Left ventricle myocardium inferior (tissue), 1 donor: ENCODE measurements around the gene ING1. TPM values are rescaled to one million over a fixed set of nuclear protein-coding genes. Genes with fewer than 3 reads are reported as not detected.

Experiments
- DNase-seq: peaks from one replicate; pipeline ENCODE4 v3.0.0-alpha.2; 2020
- H3K27ac ChIP-seq: fragments of 200-600 bp; replicated peaks from 2 replicates; pipeline ENCODE4 v1.8.0; 2021
- H3K27me3 ChIP-seq: fragments of 200-600 bp; 2 replicates; pipeline ENCODE4 v1.8.0; 2021; ENCODE audit warnings: low read depth
- H3K36me3 ChIP-seq: fragments of 200-600 bp; 2 replicates; pipeline ENCODE4 v1.8.0; 2021
- H3K4me1 ChIP-seq: fragments of 200-600 bp; 2 replicates; pipeline ENCODE4 v1.8.0; 2021
- H3K4me3 ChIP-seq: fragments of 200-600 bp; 2 replicates; pipeline ENCODE4 v1.8.0; 2021; ENCODE audit warnings: mild to moderate bottlenecking, moderate library complexity
- H3K9me3 ChIP-seq: fragments of 200-600 bp; replicated peaks from 2 replicates; pipeline ENCODE4 v1.8.0; 2021
- CTCF ChIP-seq: fragments of 200-600 bp; IDR thresholded peaks from 2 replicates; pipeline ENCODE4 v1.8.0; 2021; ENCODE audit warnings: antibody characterized with exemption, mild to moderate bottlenecking, borderline replicate concordance
- intact Hi-C: fragments of 100-400 bp; cut with micrococcal nuclease; formaldehyde crosslinking; loops from one replicate; pipeline ENCODE4 v1.11.0; 2022
- total RNA-seq: library from RNA; stranded (reverse); fragmentation: NEBNext Ultra II Directional; extraction: Animal tissue kit (Norgen Biotek cat#: 25700); gene quantifications from one replicate; pipeline ENCODE4 v1.2.1, GENCODE V29; 2021
- donor health status: DM: no; HTN: yes; CAD: no; lungs with severe emphysema.

Gene ING1
- total RNA-seq, 1 donor from 2014 or later, result 6.9 TPM

GRCh38 chr13:110758195-110758805 is 44.8 kb downstream of the ING1 start:
- Histone ChIP-seq H3K4me1 (peaks cover 5% of the 10 kb centered on the region), H3K4me3 (no peak overlapping the region), H3K27me3 (no peaks in the 10 kb centered on the region), H3K27ac (no peak overlapping the region), H3K9me3 (no peaks in the 10 kb centered on the region), H3K36me3 (no peaks in the 10 kb centered on the region)
- no peak for DNase-seq
- intact Hi-C loops, result no loop called here
- TF ChIP-seq CTCF, result no peak

- Histone ChIP-seq H3K4me3 (no peak overlapping the region), H3K27ac (no peak overlapping the region), H3K9me3 (no peaks in the 10 kb centered on the region), H3K36me3 (no peaks in the 10 kb centered on the region), H3K27me3 (no peaks in the 10 kb centered on the region), H3K4me1 (peaks cover 5% of the 10 kb centered on the region)
- TF ChIP-seq CTCF, result no peak
- intact Hi-C loops, result no loop called here
- no peak for DNase-seq
Measured at GRCh38 chr13:110759710-110760109, 46.2 kb downstream of the ING1 start.

- H3K27me3 ChIP-seq, result no peaks in the 10 kb centered on the region
Measured at GRCh38 chr13:110760611-110761010, 47.1 kb downstream of the ING1 start.

GRCh38 chr13:110766671-110767430 is 53.4 kb downstream of the ING1 start:
- Histone ChIP-seq H3K4me3 (no peak overlapping the region), H3K36me3 (no peaks in the 10 kb centered on the region), H3K27ac (no peak overlapping the region), H3K27me3 (peaks cover 13% of the 10 kb centered on the region), H3K4me1 (peaks cover 5% of the 10 kb centered on the region), H3K9me3 (no peaks in the 10 kb centered on the region)
- intact Hi-C loops, result no loop called here
- TF ChIP-seq CTCF, result no peak
- no peak for DNase-seq

More at GRCh38 chr13:110760611-110761010, 47.1 kb downstream of the ING1 start:
- intact Hi-C loops, result no loop called here
- H3K27ac ChIP-seq, result no peak overlapping the region
- no peak for DNase-seq
- no peaks in the 10 kb centered on the region for H3K9me3 ChIP-seq
- H3K4me1 ChIP-seq, result peaks cover 5% of the 10 kb centered on the region
- TF ChIP-seq CTCF, result no peak
- H3K36me3 ChIP-seq, result no peaks in the 10 kb centered on the region
- no peak overlapping the region for H3K4me3 ChIP-seq

- TF ChIP-seq CTCF, result no peak
- H3K27me3 ChIP-seq, result peaks cover 13% of the 10 kb centered on the region
- peaks cover 5% of the 10 kb centered on the region for H3K4me1 ChIP-seq
- no peak overlapping the region for H3K4me3 ChIP-seq
- DNase-seq, result no peak
- intact Hi-C loops, result no loop called here
- H3K36me3 ChIP-seq, result no peaks in the 10 kb centered on the region
- H3K9me3 ChIP-seq, result no peaks in the 10 kb centered on the region
- H3K27ac ChIP-seq, result no peak overlapping the region
Measured at GRCh38 chr13:110767476-110767875, 54.0 kb downstream of the ING1 start.
